T-helper 22 cell (primary cell): ENCODE results near the gene SUCLG2.

ENCODE experiments used
- DNase-seq: peaks from one replicate; pipeline ENCODE4 v3.0.0-alpha.2; 2020; ENCODE audit warnings: low read depth

Gene SUCLG2

DNA sequence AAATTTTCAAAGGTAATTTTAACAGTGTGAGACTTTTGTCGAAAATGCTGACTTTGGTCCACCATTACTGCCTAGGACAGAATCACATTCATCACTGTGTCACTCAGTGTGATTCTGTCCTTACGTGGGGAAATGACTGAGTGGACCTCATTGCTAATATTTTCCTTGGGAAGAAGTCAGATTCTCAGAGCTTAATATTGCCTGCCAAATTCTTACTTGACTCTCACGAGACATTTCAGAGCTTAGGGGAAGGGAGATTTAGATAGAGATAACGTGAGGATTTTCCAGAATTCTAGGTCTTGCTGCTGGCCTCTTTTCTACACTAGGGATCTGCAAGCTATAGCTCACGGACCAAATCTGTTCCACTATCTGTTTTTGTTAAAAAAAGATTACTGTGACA is 270.4 kb downstream of the SUCLG2 start:
- DNase-seq, result no peak

DNA sequence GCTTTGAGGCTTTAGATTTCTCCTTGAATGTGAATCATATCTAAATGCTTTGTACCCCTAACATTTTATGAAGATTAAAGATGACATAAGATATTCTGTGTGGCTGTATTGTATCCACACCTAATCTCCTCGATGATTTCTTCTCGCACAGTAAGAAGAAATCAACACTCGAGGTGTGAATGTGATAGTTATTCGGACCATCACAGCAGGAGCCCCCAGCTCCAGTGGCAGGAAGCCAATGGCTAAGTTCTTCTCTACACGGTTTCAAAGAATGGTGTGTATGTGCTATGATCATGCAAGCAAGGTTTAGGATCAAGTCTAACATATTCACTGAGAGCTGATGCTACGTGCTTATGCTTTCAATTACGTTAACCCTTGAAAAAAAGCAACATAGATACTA is 271.0 kb downstream of the SUCLG2 start:
- DNase-seq, result no peak

DNA sequence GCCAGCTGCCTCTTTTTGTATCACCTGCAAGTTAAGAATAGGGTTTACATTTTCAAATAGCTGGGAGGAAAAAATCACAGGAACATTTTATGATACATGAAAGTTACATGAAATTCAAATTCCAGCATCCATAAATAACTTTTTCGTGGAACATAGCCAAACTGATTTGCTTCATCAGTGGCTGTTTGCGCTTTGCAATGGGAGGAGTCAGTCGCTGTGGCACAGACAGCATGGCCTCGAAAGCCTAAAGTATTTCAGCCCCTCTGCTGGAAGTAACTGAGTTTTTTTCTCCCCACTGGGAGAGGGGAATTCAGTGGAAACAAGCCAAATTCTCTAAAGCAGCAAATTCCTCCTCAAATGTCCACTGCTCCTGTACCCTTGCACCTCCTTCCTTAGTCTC is 271.9 kb downstream of the SUCLG2 start:
- no peak for DNase-seq

DNA sequence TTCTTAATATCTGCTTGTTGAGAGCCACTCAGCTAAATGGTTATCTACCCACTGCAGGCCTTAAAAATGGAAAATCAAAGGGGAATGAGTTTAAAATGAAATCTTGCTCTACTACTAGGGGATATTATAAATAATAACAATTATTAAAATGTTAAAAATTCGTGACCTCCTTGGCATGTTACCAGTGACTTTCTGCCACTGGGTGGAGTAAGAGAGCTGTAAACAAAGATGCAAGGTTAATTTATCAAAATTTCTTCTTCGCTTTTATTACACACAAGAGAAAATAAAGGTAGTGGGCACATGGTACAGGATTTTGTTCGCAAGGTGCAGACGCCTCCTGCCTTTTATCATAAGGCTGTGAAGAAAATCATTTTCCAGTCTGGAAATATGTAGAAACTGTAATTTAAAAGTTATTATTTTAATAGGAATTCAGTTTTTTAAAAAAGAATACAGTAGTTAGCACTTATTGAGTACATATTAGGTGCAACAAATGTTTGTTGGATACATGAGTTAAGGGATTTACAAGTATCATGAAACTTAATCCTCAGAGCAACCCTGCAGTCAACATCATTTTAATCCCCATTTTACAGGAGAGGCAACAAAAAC is 272.6 kb downstream of the SUCLG2 start:
- DNase-seq, result no peak

DNA sequence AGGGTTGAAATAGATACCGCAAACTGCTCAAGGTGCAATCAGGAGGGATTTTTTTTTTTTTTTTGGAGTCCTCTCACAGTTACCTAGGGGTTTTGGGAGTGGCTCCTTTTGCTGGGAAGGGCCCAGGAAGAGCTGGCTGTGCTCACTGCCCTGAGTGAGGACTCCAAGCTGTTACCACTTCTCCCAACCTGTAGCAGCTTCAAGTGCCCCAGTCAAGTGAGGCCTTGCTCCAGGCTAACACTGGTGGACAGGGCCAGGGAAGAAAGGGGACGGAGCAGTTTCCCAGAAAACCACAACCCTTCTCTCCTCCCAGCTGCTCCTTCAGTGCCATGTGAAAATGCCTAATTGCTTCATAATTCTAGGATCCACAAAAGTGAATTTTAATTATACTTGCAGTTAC is 274.3 kb downstream of the SUCLG2 start:
- no peak for DNase-seq

DNA sequence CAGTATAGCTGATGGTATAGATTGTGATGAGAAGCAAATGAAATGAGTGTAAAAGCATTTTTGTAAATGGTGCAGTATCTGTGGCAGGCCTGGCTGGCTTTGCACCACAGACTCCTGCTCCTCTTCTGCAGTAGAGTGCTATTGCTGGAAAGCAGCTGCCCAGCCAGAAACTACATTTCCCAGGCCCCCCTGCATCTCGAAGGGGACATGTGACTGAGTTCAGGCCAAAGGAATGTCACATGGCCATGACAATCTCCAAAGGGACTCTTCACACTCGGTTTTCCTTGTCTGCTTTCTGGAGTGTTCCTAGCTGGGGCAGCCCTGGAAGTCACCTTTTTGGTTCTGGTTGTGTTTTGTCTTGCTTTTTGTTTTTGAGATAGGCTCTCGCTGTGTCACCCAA is 277.1 kb downstream of the SUCLG2 start:
- DNase-seq, result no peak

DNA sequence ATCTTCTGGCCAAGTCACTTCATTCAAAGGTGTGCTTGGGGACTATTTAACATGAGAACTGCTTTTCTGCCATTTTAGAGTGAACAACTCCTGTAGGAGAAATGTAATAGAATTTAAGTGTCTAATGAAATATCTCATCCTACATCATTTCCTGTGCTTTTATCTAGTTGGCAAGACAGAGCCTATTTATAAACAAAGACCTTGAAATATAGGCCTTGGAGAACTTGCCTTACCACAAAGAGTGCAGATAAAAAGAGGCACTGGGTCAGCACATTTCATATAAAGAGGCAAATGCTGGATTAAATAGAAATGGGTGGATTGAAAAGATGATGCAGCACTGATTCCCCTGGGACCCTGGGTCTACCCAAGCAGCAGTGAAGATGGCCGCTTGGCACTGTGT is 278.0 kb downstream of the SUCLG2 start:
- no peak for DNase-seq

DNA sequence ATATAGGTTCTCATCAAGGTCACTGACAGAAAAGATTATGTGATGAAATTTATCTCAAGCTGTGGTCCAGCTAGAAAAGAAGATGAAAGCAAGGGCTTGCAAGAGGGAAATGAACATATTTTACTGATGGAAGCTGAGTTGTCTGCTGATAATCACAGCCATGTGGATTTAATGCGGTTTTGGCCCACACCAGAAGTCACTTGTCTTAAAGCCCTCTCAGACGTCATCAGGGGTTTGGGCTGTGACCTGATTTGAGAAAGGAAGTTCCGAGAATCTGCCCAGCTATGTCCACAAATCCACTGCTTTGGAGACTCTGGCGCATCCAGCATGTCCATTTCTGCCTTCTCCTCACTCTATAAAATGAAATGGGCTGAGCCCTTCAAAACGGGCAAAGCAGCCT is 278.4 kb downstream of the SUCLG2 start:
- DNase-seq, result no peak

DNA sequence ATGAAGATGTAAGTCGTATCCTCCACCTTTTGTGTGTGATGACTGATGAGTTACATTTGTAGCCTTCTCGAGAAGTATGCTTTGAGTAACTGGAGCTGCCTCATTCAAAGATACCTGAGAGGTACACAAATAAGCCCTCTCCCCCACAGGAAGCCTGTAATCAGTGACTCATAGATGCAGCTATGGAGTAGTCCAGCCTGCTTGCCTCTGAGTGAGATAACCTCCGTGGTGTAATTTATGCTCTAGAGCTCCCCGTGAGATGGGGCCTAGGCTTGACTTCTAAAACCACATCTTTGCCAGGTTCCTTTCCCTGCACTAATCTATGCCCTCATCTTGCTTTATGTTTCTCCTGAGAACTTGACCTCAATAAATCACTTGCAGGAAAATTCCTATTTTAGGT is 291.7 kb downstream of the SUCLG2 start:
- DNase-seq, result no peak

DNA sequence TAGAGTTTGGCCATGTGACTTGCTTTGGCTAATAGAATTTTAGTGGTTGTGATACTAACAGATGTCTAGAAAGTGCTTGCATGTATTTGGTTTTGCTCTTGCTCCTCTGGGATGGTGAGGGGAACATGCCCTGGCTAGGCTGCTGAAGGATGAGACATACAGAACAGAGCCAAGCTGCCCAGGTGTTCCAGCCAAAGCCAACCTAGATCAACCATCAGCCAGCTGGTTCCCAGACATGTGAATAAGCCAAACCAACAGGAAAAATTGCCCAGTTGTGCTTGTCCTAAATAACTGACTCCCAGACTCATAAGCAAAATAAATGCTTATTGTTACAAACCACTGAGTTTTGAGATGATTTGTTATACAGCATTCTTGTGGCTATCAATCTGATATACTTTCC is 292.6 kb downstream of the SUCLG2 start:
- DNase-seq, result no peak

DNA sequence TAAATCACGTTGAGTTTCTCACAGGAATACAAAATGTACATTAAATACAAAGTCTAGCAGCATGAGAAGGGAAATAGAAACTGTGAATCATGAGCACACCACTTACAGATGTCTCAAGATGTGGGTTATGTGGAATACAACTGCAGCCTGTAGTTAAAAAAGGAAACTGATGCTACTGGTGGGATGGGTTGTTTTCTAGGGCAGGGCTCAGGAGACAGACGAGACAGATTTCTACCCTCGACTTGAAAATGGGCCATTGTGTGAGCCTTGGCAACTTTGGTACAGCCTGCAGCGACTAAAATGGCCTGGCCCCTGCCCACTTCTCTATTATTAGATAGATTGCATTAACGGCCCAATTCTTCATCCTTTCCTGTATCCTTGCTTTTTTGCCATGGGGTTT is 293.1 kb downstream of the SUCLG2 start:
- DNase-seq, result no peak

DNA sequence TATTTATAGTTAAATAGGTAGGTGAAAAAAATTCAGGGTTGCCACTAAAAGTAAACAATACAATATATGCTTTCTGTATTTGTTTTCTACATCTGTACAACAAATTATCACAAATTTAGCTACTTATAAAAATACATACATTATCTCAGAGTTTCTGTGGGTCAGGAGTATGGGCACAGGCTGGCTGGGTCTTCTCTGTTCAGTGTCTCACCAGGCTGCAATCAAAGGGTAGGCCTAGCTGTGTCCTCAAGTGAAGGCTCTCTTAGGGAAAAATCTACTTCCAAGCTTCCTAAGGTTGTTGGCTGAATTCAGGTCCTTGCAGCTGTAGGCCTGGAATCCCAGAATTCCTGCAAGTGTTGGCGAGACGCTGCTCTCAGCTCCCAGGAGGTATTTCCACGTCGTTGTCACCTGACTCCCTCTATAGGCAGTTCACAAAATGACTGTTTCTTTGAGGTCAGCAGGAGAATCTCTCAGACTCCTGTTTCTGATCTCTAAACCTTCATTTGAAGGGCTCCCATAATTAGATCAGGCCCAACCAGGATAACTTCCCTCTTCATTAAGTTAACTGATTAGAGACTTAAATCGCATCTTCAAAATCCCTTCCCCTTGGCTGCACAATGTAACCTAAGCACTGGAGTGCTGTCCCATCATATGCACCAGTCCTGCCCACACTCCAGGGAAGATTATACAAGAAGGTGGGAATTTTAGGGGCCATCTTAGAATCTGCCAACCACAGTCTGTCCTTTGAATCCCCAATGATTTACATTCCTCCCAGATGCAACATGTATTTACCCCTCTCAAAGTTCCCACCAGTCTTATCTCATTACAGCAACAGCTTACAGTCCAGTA is 296.6 kb downstream of the SUCLG2 start:
- no peak for DNase-seq

DNA sequence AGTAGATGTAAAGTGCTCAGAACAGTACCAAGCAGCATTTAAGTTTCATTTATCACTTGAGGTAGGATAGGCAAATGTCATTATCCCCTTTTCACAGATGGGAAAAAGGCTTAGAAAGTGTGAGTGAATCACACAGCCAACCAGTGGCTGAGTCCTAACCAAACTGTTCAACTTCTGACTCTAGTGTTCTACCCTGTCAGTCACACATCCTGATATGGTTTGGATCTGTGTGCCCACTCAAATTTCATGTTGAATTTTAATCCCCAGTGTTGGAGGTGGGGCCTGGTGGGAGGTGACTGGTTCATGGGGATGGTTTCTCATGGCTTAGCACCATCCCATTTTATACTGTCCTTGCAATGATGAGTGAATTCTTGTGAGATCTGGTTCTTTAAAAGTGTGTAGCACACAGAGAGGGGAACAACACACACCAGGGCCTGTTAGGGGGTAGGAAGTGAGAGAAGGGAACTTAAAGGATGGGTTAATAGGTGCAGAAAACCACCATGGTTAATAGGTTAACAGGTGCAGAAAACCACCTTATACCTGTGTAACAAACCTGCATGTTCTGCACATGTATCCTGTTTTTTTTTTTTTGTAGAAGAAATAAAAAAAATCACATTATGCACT is 304.7 kb downstream of the SUCLG2 start:
- no peak for DNase-seq

DNA sequence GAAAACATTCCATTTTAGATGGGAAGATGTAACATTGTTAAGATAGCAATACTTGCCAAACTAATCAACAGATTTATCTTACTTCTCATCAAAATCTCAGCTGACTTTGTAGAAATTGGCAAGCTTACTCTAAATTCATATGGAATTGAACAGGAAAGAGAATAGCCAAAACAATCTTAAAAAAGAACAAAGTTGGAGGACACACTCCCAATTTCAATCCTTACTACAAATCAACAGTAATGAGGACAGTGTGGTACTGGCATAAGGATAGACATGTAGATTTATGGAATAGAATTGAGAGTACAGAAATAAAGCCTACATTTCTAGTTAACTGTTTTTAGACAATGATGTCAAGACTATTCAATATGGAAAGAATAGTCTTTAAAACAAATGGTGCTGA is 308.3 kb downstream of the SUCLG2 start:
- no peak for DNase-seq

DNA sequence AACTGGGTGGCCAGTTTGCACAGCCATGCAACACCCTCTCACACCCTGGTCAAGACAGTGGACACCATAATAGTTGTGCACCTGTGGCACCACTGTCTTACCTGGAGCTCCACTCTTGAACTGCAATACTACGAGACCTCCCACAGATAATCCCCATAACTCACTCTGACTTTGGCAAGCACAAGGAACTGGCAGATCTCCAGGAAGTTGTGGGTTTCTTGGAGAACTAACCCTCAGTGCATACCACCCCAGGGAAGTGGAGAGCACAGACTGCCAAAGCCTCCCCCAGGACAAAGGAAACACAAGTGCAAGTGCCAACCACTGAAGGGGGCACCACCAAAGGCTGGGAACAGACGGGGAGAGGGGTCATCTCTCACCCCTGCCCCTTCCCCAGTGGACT is 318.6 kb downstream of the SUCLG2 start:
- DNase-seq, result no peak

DNA sequence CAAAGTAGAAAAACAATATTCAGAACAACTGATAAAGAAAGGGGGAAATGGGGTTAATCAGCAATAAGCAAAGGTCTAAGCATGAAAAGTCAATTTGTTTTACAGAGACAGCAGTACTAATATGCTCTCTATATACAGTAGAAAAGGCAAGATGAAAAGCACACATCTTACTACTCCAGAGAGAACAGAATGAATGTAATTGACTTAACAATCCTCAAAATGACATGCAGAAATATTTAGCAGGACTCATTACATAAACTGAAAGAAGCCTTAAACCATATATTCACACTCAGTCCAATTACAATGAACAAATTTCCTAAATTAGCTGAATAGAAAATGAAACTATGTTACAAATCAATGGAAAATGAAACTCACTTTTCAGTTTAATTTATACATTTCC is 319.8 kb downstream of the SUCLG2 start:
- DNase-seq, result no peak

DNA sequence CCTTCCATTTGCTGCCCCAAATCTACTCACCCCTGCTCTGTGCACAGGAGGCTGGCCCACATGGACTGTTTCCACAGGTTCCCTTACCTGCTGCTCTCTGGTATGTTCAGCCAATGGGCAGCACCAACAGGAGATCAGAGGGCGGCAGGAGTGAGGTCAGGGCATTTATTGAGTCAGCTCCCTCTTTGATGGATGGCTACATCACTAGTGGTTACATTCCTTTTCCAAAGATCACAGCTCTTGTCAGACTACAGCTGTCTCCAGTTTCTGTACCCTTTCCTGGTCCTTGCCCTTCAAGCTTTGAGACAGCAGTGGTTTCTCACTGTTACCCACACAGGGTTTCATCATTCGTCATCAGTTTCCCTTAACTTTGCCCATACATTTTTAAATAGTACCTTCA is 325.1 kb downstream of the SUCLG2 start:
- DNase-seq, result no peak

DNA sequence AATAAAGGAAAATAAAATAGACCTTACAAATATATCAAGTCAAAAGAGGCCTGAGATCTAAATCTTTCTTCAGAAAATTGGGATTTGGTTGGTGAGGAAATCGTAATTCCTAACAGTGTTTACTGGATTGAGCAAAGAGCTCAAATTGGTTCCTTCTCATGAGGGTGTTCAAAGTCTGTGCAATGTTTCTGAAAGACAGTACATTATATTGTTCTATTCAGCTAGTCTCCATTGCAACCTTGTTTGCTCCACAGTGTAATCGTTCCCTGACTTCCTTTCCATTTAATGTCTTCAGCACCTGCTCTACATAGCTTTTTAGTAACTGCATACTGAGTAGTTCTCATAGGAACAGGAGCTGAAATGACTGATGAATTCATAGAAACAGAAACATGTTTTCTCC is 326.8 kb downstream of the SUCLG2 start:
- no peak for DNase-seq

DNA sequence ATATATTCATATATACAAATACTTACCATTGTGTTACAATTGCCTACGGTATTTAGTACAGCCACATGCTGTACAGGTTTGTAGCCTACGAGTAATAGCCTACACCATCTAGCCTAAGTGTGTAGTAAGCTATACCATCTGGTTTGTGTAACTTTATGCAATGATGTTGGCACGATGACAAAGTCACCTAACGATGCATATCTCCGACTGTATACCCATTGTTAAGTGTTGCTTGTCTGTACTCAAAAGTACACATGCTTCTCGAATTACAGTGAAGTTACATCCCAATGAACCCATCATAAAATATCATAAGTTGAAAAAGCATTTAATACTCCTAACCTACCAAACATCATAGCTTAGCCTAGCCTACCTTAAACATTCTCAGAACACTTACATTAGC is 329.2 kb downstream of the SUCLG2 start:
- DNase-seq, result no peak
